ENCODE results near the gene PRR9.

GRCh38 chr1:153262070-153262366, 44.6 kb downstream of the PRR9 start:
- TF ChIP-seq POLR2A (IDR thresholded peaks at IDR 0.05; ENCODE audit: low read depth, low read length) (no peak), POLR2AphosphoS5 (IDR thresholded peaks at IDR 0.05; ENCODE audit: low read depth, low read length) (no peak), TAF1 (IDR thresholded peaks at IDR 0.05; ENCODE audit: borderline replicate concordance, low read depth, low read length) (no peak)
